ENCODE measurements around the gene ABI3BP. TPM values are rescaled to one million over a fixed set of nuclear protein-coding genes. Genes with fewer than 3 reads are reported as not detected.

Gene ABI3BP
- total and polyA plus RNA-seq, 4 donors = 21.9 to 87.5 (median 59.9) TPM

DNA sequence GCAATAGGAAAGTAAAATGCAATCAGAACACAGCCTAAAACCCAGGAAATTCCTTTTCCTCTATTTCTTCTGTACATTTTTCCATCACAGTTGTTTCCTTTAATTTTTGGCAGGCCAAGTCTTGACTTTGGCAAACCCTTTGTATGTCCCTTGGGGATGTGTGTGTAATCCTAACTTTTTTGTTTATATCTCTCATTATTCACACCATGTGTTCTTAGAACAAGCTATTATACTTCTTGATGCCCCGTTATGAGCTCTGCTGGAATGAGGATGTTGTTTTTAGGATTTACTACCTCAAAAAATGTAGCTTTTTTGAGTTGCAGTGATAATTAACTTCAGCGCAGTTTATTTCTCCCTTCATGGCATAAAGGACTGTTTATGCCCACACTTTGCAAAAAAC is 123.4 kb downstream of the ABI3BP start:
- no peaks in the 10 kb centered on the region for H3K27me3 ChIP-seq (ENCODE audit: control insufficient read depth in 3 of 3, insufficient read depth in 3 of 3, low read length in 2 of 3)

GRCh38 chr3:100868894-100869293 is 124.3 kb downstream of the ABI3BP start:
- H3K9me3 ChIP-seq (ENCODE audit: control insufficient read depth in 4 of 4, insufficient read depth in 3 of 4, low read length in 3 of 4) = no peaks in the 10 kb centered on the region
- ATAC-seq (ENCODE audit: insufficient read depth, low FRiP score) (no peak), DNase-seq (no peak)
- no peaks in the 10 kb centered on the region for H3K27me3 ChIP-seq (ENCODE audit: control insufficient read depth in 3 of 3, insufficient read depth in 3 of 3, low read length in 2 of 3)
- H3K4me3 ChIP-seq = no peak overlapping the region
- TF ChIP-seq, protein P1, sequence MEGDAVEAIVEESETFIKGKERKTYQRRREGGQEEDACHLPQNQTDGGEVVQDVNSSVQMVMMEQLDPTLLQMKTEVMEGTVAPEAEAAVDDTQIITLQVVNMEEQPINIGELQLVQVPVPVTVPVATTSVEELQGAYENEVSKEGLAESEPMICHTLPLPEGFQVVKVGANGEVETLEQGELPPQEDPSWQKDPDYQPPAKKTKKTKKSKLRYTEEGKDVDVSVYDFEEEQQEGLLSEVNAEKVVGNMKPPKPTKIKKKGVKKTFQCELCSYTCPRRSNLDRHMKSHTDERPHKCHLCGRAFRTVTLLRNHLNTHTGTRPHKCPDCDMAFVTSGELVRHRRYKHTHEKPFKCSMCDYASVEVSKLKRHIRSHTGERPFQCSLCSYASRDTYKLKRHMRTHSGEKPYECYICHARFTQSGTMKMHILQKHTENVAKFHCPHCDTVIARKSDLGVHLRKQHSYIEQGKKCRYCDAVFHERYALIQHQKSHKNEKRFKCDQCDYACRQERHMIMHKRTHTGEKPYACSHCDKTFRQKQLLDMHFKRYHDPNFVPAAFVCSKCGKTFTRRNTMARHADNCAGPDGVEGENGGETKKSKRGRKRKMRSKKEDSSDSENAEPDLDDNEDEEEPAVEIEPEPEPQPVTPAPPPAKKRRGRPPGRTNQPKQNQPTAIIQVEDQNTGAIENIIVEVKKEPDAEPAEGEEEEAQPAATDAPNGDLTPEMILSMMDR (IDR thresholded peaks at IDR 0.05; ENCODE audit: control extremely low read depth, extremely low read depth) = no peak
- peaks cover 0 to 13% (median 5%) of the 10 kb centered on the region in 5 donors for H3K4me1 ChIP-seq (ENCODE audit: control insufficient read depth in 5 of 5, insufficient read depth in 5 of 5, low read length in 5 of 5)
- no peaks in the 10 kb centered on the region for H3K36me3 ChIP-seq (ENCODE audit: control insufficient read depth in 4 of 4, insufficient read depth in 4 of 4, low read length in 4 of 4)
- 68 to 81% methylated on average over 3 of the region's 3 CpGs for WGBS, 2 donors
- no peak overlapping the region for H3K27ac ChIP-seq (ENCODE audit: low read depth in 1 of 2, low read length in 1 of 2)
- no peak overlapping the region for H3K9ac ChIP-seq (ENCODE audit: insufficient read depth in 1 of 2, low read length in 2 of 2)

More for the DNA sequence above, 123.4 kb downstream of the ABI3BP start:
- H3K4me3 ChIP-seq = no peak overlapping the region
- WGBS, 2 donors = 50 to 70% methylated on average over 2 of the region's 2 CpGs
- no peak for ATAC-seq (ENCODE audit: insufficient read depth, low FRiP score)
- H3K9ac ChIP-seq (ENCODE audit: insufficient read depth in 1 of 2, low read length in 2 of 2) = no peak overlapping the region
- DNase-seq = peak; percentile 41 to 93 (median 91)
- TF ChIP-seq, protein P1 (IDR thresholded peaks at IDR 0.05; ENCODE audit: control extremely low read depth, extremely low read depth) = no peak
- H3K27ac ChIP-seq (ENCODE audit: low read depth in 1 of 2, low read length in 1 of 2) = peak overlapping the region in 1 of 2 donors; percentile 9
- H3K9me3 ChIP-seq (ENCODE audit: control insufficient read depth in 4 of 4, insufficient read depth in 3 of 4, low read length in 3 of 4) = no peaks in the 10 kb centered on the region
- H3K36me3 ChIP-seq (ENCODE audit: control insufficient read depth in 4 of 4, insufficient read depth in 4 of 4, low read length in 4 of 4) = no peaks in the 10 kb centered on the region
- peaks cover 0 to 13% (median 0%) of the 10 kb centered on the region in 5 donors for H3K4me1 ChIP-seq (ENCODE audit: control insufficient read depth in 5 of 5, insufficient read depth in 5 of 5, low read length in 5 of 5)

DNA sequence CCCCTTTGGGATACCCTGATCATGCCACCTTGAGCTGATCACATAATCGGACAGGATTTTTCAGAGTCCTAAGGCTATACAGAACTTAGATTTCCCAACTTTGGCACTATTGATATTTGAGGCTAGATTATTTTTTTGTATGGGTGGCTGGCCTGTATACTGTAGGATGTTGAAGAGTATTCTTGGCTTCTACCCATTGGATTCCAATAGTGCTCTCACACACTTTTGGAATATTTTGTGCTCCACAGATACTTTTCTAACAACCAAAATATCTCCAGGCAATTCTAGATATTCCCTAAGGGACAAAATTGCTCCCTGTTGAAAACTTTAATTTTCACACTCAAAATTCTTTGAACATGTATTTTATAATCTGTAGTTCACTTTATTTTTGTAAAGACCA is 125.1 kb downstream of the ABI3BP start:
- no peaks in the 10 kb centered on the region for H3K27me3 ChIP-seq (ENCODE audit: control insufficient read depth in 3 of 3, insufficient read depth in 3 of 3, low read length in 2 of 3)
- no peak overlapping the region for H3K4me3 ChIP-seq
- H3K4me1 ChIP-seq (ENCODE audit: control insufficient read depth in 5 of 5, insufficient read depth in 5 of 5, low read length in 5 of 5) = peaks cover 0 to 13% (median 5%) of the 10 kb centered on the region in 5 donors
- 91 to 93% methylated on average over 1 of the region's 1 CpG for WGBS, 2 donors
- TF ChIP-seq, protein P1 (IDR thresholded peaks at IDR 0.05; ENCODE audit: control extremely low read depth, extremely low read depth) = no peak
- H3K36me3 ChIP-seq (ENCODE audit: control insufficient read depth in 4 of 4, insufficient read depth in 4 of 4, low read length in 4 of 4) = peaks cover 0 to 2% (median 0%) of the 10 kb centered on the region in 4 donors
- H3K9ac ChIP-seq (ENCODE audit: insufficient read depth in 1 of 2, low read length in 2 of 2) = no peak overlapping the region
- no peak overlapping the region for H3K27ac ChIP-seq (ENCODE audit: low read depth in 1 of 2, low read length in 1 of 2)
- H3K9me3 ChIP-seq (ENCODE audit: control insufficient read depth in 4 of 4, insufficient read depth in 3 of 4, low read length in 3 of 4) = no peaks in the 10 kb centered on the region
- ATAC-seq (ENCODE audit: insufficient read depth, low FRiP score) (no peak), DNase-seq (no peak)

- Histone ChIP-seq H3K4me3 (no peak overlapping the region), H3K27ac (ENCODE audit: low read depth in 1 of 2, low read length in 1 of 2) (no peak overlapping the region), H3K4me1 (ENCODE audit: control insufficient read depth in 5 of 5, insufficient read depth in 5 of 5, low read length in 5 of 5) (peaks cover 0 to 13% (median 5%) of the 10 kb centered on the region in 5 donors), H3K36me3 (ENCODE audit: control insufficient read depth in 4 of 4, insufficient read depth in 4 of 4, low read length in 4 of 4) (peaks cover 0 to 2% (median 0%) of the 10 kb centered on the region in 4 donors), H3K9me3 (ENCODE audit: control insufficient read depth in 4 of 4, insufficient read depth in 3 of 4, low read length in 3 of 4) (no peaks in the 10 kb centered on the region), H3K9ac (ENCODE audit: insufficient read depth in 1 of 2, low read length in 2 of 2) (no peak overlapping the region), H3K27me3 (ENCODE audit: control insufficient read depth in 3 of 3, insufficient read depth in 3 of 3, low read length in 2 of 3) (no peaks in the 10 kb centered on the region)
- DNase-seq (peak in 2 of 3 donors; percentile 57 to 65), ATAC-seq (ENCODE audit: insufficient read depth, low FRiP score) (peak; percentile 53)
- TF ChIP-seq, protein P1 (IDR thresholded peaks at IDR 0.05; ENCODE audit: control extremely low read depth, extremely low read depth) = no peak
- 54 to 80% methylated on average over 1 of the region's 1 CpG for WGBS, 2 donors
Measured at GRCh38 chr3:100865442-100865841, 127.8 kb downstream of the ABI3BP start.
